Esophagus squamous epithelium (tissue), 5 donors: ENCODE results near the gene GMDS. TPM values are rescaled to one million over a fixed set of nuclear protein-coding genes. Genes with fewer than 3 reads are reported as not detected.

ENCODE experiments used
- DNase-seq: peaks from one replicate; lab custom pipeline; 2025; lab: John Stamatoyannopoulos, UW
- H3K27ac ChIP-seq, 4 donors: fragments of 200-600 bp; sonication (generic); one replicate each; pipeline ENCODE4 v1.5.1; 2016 to 2019; ENCODE audit warnings: mild to moderate bottlenecking in 1 of 4
- H3K27me3 ChIP-seq, 4 donors: fragments of 200-600 bp; sonication (generic); 1 replicate in 3 of 4; 2 replicates in 1 of 4; pipeline versions ENCODE4 v1.5.1 to v1.6.0; 2017 to 2021; ENCODE audit warnings: antibody characterized with exemption in 1 of 4
- H3K36me3 ChIP-seq, 3 donors: fragments of 200-600 bp; sonication (generic); one replicate each; pipeline ENCODE4 v1.5.1; 2016 to 2019
- H3K4me1 ChIP-seq, 3 donors: fragments of 200-600 bp; sonication (generic); one replicate each; pipeline ENCODE4 v1.5.1; 2017 to 2019
- H3K4me3 ChIP-seq, 4 donors: fragments of 200-600 bp; sonication (generic); 1 replicate in 3 of 4; 2 replicates in 1 of 4; pipeline ENCODE4 v1.5.1; 2016 to 2019; ENCODE audit warnings: mild to moderate bottlenecking in 2 of 4, moderate library complexity in 1 of 4
- H3K9me3 ChIP-seq, 3 donors: fragments of 200-600 bp; sonication (generic); one replicate each; pipeline ENCODE4 v1.5.1; 2016 to 2019
- CTCF ChIP-seq, 6 experiments: fragments of 450-650 bp in 4 of 6; fragments of 200-600 bp in 2 of 6; sonication (generic) in 2 of 6; IDR thresholded peaks; one replicate each; pipeline ENCODE4 v1.5.1; 2016 to 2019; ENCODE audit warnings: antibody characterized with exemption in 6 of 6, mild to moderate bottlenecking in 4 of 6, moderate library complexity in 4 of 6
- POLR2A ChIP-seq, 4 donors: fragments of 450-650 bp; IDR thresholded peaks; one replicate each; pipeline ENCODE4 v1.6.1; 2017; ENCODE audit warnings: antibody characterized with exemption in 4 of 4, mild to moderate bottlenecking in 4 of 4, moderate library complexity in 3 of 4
- WGBS, 2 donors: methylation state at CpG; one replicate each; pipeline ENCODE4 v1.1.5; 2018; 5-methylcytosine and 5-hydroxymethylcytosine counted together
- intact Hi-C: fragments of 100-400 bp; cut with DNase I; formaldehyde crosslinking; loops from one replicate; pipeline ENCODE4 v1.15.0; 2022
- total RNA-seq, 4 donors: library from RNA; depleted of rRNA; stranded (reverse); fragments of >200 nt; gene quantifications; one replicate each; pipeline ENCODE4 v1.1.0, GENCODE V29; 2016
- donor health status: DM: yes; HTN: yes; CAD: no.

GMDS gene
- total RNA-seq, 4 donors from 2014 or later: 17.9 to 58.7 (median 36.7) TPM

GRCh38 chr6:1659816-1660215 lies 585.6 kb downstream of the GMDS start:
- no peaks in the 10 kb centered on the region for H3K9me3 ChIP-seq
- H3K36me3 ChIP-seq: no peaks in the 10 kb centered on the region
- H3K27me3 ChIP-seq: no peaks in the 10 kb centered on the region
- TF ChIP-seq POLR2A (IDR thresholded peaks at IDR 0.05) (no peak), CTCF (IDR thresholded peaks at IDR 0.05) (no peak)
- H3K4me1 ChIP-seq: no peaks in the 10 kb centered on the region
- H3K27ac ChIP-seq: no peak overlapping the region
- no peak for DNase-seq
- WGBS, 2 donors: 89 to 94% methylated on average over 5 to 7 of the region's 7 CpGs
- intact Hi-C loops: no loop called here
- no peak overlapping the region for H3K4me3 ChIP-seq

GRCh38 chr6:1658212-1659005 lies 587.0 kb downstream of the GMDS start:
- Histone ChIP-seq H3K9me3 (no peaks in the 10 kb centered on the region), H3K4me1 (no peaks in the 10 kb centered on the region), H3K4me3 (no peak overlapping the region), H3K36me3 (no peaks in the 10 kb centered on the region), H3K27ac (no peak overlapping the region), H3K27me3 (no peaks in the 10 kb centered on the region)
- WGBS, 2 donors: 90 to 94% methylated on average over 13 to 15 of the region's 15 CpGs
- intact Hi-C loops: no loop called here
- DNase-seq: no peak
- TF ChIP-seq CTCF (IDR thresholded peaks at IDR 0.05) (no peak), POLR2A (IDR thresholded peaks at IDR 0.05) (no peak)

- intact Hi-C loops: no loop called here
- 82 to 94% methylated on average over 7 of the region's 7 CpGs for WGBS, 2 donors
- Histone ChIP-seq H3K27me3 (no peaks in the 10 kb centered on the region), H3K36me3 (no peaks in the 10 kb centered on the region), H3K4me3 (no peak overlapping the region), H3K27ac (no peak overlapping the region), H3K9me3 (no peaks in the 10 kb centered on the region), H3K4me1 (no peaks in the 10 kb centered on the region)
- DNase-seq: no peak
- TF ChIP-seq CTCF (IDR thresholded peaks at IDR 0.05): no peak
Observed at GRCh38 chr6:1657771-1658165, 587.6 kb downstream of the GMDS start.

- 86 to 91% methylated on average over 9 to 13 of the region's 13 CpGs for WGBS, 2 donors
- Histone ChIP-seq H3K27ac (no peak overlapping the region), H3K4me3 (no peak overlapping the region), H3K4me1 (no peaks in the 10 kb centered on the region), H3K9me3 (no peaks in the 10 kb centered on the region), H3K27me3 (no peaks in the 10 kb centered on the region), H3K36me3 (no peaks in the 10 kb centered on the region)
- intact Hi-C loops: no loop called here
- TF ChIP-seq CTCF (IDR thresholded peaks at IDR 0.05): no peak
- no peak for TF ChIP-seq POLR2A (IDR thresholded peaks at IDR 0.05)
- no peak for DNase-seq
Observed at GRCh38 chr6:1657116-1657770, 588.2 kb downstream of the GMDS start.

- TF ChIP-seq CTCF (IDR thresholded peaks at IDR 0.05): no peak
- TF ChIP-seq POLR2A (IDR thresholded peaks at IDR 0.05): no peak
- WGBS, 2 donors: 76 to 87% methylated on average over 4 of the region's 4 CpGs
- Histone ChIP-seq H3K27ac (no peak overlapping the region), H3K27me3 (no peaks in the 10 kb centered on the region), H3K36me3 (no peaks in the 10 kb centered on the region), H3K9me3 (no peaks in the 10 kb centered on the region), H3K4me1 (no peaks in the 10 kb centered on the region), H3K4me3 (no peak overlapping the region)
- intact Hi-C loops: no loop called here
- DNase-seq: no peak
Observed at GRCh38 chr6:1654054-1654453, 591.4 kb downstream of the GMDS start.
